Measurements from ENCODE around the gene CDC42.

- no peak for TF ChIP-seq POLR2A (IDR thresholded peaks at IDR 0.05; ENCODE audit: low read depth, low read length)
- no peak for TF ChIP-seq CTCF (conservative IDR thresholded peaks at IDR 0.05; ENCODE audit: low read depth, low read length)
- TF ChIP-seq CEBPB (IDR thresholded peaks at IDR 0.05; ENCODE audit: low read depth, low read length): no peak
- no peak for TF ChIP-seq RAD21 (IDR thresholded peaks at IDR 0.05; ENCODE audit: low read length)
- TF ChIP-seq, protein P1, sequence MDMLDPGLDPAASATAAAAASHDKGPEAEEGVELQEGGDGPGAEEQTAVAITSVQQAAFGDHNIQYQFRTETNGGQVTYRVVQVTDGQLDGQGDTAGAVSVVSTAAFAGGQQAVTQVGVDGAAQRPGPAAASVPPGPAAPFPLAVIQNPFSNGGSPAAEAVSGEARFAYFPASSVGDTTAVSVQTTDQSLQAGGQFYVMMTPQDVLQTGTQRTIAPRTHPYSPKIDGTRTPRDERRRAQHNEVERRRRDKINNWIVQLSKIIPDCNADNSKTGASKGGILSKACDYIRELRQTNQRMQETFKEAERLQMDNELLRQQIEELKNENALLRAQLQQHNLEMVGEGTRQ (IDR thresholded peaks at IDR 0.05; ENCODE audit: low read depth, low read length): no peak
Measured at GRCh38 chr1:22101199-22101598, 48.7 kb downstream of the CDC42 start.

Measured in IMR-90 (cell line).